ENCODE measurements around the gene DTNA.

Gene DTNA

DNA sequence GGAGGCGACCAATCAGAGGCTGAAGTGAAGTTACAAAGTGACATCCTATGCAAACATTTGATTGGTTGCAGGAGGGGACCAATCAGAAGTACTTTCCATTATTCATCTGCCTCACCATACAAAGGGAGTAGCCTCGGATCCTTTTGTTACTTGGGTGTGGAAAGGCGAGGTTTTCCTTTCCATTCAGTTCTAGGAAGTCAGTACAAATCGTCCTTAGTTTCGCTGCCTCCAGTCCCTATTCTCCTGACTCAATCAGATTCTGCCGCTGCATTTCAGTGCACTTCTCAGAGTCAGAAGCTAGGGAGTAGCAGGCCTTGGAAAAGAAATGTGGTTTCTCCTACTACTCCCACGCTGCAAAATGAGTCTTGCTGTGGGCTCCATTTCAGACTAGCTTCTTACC lies 149.4 kb downstream of the DTNA start:
- no peak for DNase-seq (ENCODE audit: low spot score)

DNA sequence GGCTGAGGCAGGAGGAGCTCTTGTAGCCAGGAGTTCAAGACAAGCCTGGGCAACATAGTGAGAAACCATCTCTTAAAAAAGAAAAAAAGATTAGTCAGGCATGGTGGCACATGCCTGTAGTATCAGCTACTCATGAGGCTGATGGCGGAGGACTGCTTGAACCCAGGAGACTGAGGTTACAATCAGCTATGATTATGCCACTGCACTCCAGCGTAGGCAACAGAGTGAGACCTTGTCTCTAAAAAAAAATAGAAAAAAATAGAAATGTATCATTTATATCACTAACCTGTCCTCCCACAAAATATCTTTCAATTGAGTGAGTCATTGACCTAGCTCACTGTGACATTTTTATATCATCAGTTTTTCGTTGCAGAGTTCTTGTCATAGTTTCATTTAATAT lies 152.5 kb downstream of the DTNA start:
- DNase-seq (ENCODE audit: low spot score) = no peak

DNA sequence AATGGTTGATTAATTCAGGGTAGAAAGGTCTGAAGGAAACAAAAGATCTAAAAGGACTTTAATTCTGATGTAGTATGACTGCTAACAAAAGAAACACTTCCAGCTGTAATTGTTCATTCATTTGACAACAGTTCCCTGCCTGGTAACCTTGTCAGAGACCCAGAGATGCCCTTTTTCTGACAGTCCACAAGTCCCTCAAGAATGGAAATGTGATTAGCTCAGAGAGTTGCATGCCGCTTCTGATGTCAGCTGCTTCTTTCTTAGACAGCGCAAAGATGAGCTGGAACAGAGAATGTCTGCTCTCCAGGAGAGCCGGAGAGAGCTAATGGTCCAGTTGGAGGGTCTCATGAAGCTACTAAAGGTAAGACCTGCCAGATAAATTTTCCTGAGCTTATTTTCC lies 153.6 kb downstream of the DTNA start:
- DNase-seq (ENCODE audit: low spot score) = no peak

DNA sequence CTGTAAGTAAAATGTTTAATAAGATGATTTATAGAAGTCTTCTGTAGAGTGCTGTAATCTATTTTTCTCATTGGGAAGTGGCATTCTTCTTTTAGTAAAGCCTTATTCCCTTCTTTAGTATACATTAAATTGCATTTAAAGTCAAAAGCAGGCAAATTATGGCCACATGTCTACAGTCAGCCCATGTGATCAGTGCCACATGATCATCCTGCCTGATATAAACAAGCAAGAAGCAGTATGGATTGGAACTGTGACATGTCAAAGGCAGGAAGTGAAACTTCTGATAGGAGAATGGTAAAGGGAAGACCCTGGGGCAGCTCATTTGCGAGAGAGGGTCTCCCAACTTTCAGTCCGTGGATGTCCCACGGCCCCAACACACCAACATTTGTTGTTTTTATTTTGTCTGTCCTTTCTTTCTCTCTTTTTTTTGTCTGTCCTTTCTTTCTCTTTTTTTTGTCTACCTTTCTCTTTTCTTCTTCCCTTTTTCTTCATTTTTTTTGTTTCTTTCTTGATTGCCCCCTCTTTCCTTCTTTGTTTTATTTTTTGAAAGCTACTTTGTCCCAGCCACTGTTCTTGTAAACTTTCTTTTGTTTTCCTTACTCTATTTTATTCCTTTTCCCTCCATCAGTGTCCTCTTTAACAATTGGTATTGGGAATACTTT lies 154.9 kb downstream of the DTNA start:
- DNase-seq (ENCODE audit: low spot score) = no peak

DNA sequence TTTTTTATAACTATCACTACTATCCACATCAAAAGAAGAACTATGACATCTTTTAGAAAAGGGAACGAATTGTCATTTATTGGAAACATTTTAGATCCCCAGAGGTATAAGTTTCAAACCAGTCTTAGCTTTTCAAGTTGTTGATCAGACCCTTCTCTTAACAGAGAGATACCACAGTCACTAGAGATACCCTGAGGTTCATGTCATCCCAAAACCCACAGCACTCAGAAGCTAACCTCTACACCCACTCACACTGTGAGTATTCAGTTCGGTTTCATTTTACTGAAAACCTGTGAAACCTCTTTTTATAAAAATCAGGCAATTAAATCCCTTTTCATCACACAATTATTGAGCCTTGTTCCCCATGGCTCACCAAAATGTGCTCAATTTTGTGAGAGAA lies 156.2 kb downstream of the DTNA start:
- DNase-seq (ENCODE audit: low spot score) = no peak

DNA sequence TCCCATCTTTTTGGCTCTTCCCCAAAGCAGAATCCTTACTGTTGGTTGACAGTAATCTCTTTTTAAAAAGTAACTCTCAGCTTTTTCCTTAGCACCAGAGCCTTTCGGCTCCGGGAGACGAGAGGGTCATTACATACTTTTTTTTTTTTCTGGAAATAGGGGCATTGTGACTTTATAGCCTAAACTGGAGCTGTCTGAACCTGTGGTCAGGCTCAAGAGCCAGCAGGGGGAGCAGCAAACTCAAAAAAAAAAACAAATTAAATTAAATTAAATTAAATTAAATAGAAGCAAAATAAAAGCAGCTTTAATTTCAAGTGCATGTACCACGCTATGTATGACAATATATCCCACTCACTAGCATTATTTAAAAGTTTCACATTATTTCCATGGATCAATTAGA lies 156.6 kb downstream of the DTNA start:
- no peak for DNase-seq (ENCODE audit: low spot score)

DNA sequence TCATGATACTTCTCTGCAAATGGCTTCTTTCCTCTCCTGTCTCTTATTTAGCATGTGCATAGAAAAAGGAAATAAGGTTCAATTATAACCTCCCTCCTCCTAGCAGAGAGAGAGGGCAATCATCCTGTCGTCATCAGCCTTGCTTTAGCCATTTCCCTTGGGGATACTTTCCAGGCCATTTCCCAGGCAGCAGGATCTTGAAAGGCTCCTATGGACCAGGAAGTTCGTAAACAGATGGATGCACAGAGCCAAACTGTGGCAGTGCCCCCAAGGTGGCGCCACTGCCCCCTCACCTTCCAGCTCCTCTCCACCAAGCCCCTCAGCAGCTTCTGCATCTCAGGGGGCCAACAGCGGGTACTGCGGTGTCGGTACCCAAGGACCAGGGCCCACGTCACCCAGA lies 157.4 kb downstream of the DTNA start:
- peak; percentile 26 for DNase-seq (ENCODE audit: low spot score)

DNA sequence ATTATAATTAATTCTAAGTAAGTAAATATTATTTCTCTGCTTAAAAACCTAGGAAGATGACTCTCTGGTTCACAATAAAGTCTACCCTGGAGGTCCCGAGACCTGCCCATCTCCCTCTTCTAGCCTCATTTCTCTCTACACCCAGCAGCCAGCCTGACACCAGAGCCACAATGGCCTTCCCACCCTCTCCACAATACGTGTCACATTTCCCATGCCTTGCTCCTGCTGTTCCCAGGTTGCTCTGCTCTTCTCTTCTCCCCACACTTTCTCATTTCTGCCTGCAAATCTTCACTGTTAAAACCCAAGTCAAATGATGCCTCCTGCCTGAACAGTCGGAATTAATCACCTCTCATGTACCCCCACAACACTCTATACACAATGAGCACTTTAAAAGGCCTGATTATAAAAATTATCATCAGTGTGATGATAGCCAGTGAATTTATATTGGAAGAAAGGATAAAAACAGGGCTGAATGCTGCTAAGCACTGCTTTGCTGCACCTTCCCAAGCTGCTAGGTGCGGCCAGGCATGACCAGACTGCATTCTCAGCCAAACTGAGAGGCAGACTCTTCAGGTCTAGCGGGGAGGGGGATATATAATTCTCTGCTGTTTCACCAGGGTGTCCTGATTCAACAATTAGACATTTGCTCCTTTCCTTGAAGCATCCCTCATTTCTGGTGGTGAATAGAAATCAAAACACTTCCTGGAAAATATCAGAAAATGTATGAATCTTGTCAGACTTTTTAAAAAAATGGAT lies 160.6 kb downstream of the DTNA start:
- DNase-seq (ENCODE audit: low spot score) = no peak

DNA sequence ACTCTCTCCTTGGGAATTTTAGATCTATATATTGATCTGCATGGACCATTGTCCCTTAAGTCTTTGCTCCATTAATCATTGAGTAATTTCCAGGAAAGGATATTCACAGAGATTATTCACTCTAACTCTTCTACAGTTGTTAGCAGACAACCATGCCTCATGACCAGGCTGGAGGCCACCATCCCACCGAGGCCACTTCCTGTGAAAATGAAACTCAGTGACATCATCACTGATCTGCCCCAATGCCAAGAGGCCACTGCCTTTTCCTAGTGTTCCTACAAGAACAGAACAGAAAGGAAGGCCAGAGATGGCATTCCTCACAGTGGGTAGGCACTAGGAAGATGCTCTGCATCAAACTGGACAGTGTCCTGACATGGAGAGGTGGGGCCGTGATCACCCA lies 161.3 kb downstream of the DTNA start:
- DNase-seq (ENCODE audit: low spot score) = peak; percentile 40

DNA sequence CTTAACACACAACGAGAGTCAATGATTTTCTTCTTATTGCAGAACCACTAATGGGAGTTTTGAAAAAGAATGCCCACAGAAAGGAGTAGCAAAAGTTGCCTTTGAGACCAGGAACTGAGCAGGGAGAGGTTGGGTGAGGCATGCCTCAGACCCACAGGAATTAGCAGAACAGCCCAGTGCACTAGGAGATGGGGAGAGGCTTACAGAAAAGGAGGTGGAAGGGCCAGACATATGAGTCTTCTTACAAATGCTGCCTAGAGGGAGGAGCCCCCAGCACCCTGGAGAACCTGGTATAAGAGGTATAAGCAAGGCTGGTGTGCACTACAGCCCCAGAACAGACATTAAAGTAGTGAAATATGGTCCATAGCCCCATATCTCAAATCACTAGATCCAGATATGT lies 162.0 kb downstream of the DTNA start:
- no peak for DNase-seq (ENCODE audit: low spot score)

DNA sequence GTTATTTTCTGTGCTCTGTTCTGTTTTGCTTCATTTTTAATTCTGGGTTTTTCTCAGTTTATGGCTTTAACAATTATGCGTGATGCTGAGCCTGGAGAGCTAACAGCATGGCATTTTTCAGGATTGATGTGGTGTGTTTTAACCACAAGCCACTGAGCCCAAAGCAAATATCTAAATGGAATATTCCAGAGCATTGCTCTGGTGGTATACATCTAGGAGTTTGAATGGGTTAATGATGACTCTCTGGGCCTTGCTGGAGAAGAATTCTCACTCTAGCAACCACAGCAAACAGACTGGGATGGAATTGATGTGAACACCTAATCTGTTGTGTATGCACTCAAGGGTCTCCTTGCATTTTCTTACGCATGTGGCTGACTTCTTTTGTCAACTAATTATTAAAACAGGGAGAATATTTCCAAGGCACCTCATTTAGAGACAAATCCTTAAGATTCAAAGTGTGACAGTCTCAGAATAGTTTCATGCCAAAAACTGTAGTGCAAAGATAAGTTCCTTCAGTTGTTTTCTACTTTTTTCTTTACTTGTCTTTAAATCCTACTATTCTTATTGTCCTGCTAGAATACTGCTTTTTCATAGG lies 164.0 kb downstream of the DTNA start:
- no peak for DNase-seq (ENCODE audit: low spot score)

DNA sequence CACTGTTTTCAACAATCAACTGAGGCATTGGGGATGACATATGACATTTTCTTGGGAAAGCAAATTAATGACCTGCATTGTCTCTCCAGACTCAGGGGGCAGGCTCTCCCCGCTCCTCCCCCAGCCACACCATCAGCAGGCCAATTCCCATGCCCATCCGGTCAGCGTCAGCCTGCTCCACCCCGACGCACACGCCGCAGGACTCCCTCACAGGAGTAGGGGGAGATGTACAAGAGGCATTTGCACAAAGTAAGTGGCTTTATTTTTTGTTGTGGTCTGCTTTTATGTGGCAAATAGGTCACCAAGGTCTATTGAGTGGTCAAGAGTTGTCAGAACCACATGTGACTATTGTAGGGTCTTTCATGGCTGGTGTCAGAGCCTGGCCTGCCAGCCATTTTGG lies 165.1 kb downstream of the DTNA start:
- DNase-seq (ENCODE audit: low spot score) = no peak

DNA sequence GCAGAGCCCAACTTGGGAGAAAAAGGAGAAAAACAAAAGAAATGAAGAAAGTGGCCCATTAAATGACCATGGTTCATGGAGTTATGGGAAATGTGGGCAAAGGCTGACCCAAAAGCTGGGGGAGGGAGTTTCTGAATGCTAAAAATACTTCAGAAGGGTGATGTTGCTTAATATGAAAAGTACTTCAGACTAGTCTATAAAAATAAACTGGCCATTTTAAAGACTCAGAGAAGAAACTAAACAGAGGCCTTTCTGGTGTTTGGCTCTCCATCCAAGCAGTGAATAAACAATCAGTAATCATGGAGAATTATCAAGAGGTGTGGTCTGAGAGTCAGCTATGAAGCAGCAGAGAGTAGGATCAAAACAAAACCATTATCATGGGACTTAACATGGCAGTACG lies 170.3 kb downstream of the DTNA start:
- no peak for DNase-seq (ENCODE audit: low spot score)

DNA sequence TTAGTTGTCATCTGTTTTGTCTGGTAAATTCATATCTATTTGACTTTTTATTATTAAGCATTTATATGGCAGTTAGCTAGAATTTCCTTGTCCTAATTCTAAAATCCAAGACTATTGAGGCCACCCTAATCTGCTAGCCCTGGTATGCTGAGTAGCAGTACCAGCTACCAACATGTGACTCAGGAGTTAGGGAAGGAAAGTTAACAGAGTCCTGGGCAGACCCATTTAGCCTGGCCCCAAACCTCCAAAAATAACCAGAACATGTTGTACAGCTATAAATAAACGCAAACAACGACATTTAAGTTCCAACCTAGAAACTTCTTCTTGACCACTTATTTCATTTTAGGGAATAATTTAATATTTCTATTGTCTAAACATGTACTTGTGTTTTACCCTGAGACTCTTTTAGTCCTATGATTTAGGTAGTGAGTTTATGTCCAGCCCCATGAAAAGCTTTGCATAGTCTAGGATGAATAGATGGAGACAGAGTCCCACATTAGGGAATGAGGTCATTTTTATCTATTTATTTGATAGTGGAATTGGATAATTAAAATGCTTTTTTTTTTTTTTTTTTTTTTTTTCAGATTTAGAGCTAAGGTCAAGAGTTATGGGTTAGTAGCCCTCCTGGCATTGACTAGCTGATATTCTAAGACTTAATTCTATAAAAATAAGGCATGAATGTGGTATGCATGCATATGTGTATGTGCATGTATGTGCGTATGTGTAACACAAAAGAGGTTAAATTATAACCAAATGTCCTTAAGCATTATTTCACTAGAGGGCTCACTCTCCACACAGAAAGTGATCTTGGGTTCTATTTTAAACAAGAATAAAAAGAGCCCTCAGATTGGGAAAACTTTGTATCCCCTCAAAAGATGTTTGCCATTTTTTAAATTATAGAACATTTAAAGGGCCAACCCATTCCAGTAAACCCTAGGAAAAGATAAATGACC lies 171.1 kb downstream of the DTNA start:
- no peak for DNase-seq (ENCODE audit: low spot score)

DNA sequence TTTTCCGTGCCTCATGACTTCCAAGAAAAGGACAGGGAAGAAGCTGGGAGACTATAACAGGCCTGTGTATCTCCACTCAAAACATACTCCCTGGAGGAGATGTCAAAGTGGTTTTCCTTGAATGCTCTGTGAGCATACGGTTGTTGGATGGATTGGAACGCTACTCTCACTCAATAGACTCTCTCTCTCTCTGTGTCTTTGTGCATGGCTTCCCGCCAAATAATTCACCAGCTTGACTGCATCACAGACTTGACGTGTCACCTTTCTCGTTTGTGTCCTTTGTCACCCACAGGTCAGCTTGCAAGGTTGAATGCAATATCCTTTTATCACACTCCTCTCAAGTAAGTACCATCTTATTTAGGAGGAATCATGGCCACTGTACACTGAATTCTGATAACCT lies 174.3 kb downstream of the DTNA start:
- DNase-seq (ENCODE audit: low spot score) = no peak

DNA sequence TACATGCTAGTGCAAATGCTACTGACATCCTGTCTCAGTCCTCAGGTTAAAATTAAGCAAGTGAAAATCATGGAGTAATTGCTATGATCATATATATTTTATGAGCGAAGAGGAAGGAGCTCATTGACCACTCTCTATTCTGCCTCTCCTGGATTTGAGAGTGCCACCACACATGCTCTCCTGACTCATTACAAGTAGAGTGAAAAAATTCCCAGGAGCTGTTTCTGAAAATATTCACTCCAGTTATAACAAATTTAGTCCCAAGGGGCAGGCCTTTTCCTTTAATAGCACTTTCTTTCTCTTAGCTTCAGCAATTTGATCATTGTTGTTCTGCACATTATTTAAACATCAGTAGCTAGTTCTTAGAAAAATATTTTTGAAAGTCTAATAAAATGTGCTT lies 176.1 kb downstream of the DTNA start:
- no peak for DNase-seq (ENCODE audit: low spot score)

DNA sequence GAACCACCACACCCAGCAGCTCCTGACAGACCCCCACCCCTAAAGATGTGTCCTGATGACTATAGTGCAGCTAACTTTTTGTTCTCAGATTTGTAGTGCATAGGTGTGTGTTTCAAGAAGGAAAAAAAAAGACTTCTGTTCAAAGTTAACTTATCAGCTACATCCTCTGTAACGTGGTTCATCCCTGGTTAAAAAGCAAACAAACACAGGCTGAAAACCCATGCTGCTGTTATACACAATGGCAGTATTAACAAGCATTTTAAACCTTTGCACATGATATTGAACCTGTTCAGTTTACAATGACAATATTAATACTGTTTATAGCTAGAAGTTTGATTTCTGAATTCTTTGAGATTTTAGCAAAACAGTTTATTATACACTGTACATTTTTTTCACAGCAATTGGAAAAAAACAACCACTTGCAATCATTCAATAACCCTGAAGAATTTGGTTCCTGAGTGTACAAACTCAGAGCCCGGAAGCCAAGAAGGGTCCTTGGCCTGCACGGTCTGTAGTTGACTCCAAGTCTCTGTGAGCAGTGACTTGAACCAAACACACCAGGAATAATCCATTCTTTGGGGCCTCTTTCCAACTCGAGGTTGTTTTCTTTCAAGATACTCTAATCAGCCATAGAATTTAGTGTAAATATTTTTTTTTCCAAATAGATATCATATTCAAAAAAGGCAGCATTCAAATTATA lies 177.9 kb downstream of the DTNA start:
- no peak for DNase-seq (ENCODE audit: low spot score)

DNA sequence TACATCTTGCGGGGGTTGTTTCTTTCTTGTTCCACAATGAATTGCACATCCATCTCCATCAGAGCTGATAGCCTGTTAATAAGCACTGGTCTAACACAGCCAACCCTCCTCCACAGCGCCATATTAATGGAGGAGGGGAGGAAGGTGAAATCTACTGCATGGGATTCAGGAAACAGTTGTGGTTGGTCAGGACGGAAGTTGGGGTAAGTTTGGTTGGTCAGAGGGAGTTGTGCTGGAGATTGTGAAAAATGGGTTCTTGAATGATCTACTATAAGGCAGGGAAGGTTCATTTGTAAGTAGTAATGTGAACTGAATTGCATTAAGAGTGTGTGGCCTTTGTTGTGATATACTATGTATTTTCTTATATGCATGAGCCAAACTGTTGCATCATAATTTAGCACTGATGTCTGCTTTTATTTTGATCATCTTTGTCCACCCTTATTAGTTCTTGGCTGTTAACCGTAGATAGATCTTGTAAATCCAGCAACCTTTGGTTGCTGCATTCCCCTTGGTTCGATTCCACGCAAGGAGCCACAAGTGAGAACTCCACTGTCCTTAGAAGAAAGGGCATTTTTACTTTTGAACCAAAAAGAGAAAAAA lies 180.5 kb downstream of the DTNA start:
- DNase-seq (ENCODE audit: low spot score) = no peak

DNA sequence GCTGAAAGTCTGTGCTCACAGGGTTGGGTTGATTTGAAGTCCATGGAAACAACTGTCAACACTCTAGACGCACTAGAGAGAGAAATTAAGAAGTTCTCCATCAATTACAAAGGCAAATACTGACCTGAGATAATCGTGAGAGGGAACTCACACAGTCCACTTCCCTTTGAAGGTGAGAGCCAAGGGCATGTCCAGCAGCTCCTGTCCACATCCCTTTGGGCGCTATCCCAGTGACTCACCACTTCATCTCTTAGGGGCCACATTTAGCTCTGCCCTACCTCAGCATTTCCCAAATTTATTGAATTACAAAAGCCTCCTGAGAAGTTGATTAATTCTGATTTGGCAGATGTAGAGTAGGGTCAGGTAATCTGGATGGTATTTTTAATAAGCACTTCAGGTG lies 182.3 kb downstream of the DTNA start:
- no peak for DNase-seq (ENCODE audit: low spot score)

DNA sequence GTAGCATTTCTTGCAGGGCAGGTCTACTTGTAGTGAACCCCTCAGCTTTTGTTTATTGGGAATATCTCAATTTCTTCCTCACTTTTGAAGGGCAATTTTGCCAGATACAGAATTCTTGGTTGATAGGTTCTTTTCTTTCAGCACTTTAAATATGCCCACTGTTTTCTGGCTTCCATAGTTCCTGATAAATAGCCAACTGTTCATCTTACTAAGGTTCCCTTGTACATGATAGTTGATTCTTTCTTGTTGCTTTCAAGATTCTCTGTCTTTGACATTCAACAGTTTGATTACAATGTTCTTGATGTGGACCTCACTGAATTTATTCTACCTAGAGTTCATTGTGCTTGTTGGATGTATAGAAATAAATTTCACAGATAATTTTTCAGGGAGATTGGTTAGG lies 183.1 kb downstream of the DTNA start:
- no peak for DNase-seq (ENCODE audit: low spot score)

DNA sequence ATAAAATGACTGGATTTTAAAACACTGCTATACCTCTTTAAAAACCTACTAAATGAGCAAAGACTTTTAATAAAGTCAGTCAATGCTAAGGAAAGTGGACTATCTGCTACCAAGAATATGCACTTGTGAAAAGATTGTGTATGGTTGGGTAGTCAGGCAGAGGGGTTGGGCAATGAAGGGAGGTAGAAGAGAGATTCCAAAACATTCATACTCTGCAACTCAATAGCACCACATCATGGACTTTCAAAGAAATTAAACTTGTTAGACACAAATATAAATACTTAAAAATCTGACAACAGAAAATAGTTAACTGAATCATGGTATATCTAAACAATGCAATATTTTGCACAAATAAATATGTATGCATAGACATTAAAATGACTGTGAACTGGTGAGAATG lies 191.2 kb downstream of the DTNA start:
- DNase-seq (ENCODE audit: low spot score) = no peak

Data from kidney capillary endothelial cell (primary cell).